HepG2 (cell line): ENCODE results near the gene SPRED2. TPM values are rescaled to one million over a fixed set of nuclear protein-coding genes. Genes with fewer than 3 reads are reported as not detected.

Experiments
- AFF4 ChIP-seq: sonication (generic); formaldehyde crosslinking; IDR thresholded peaks from 2 replicates; pipeline ENCODE4 v1.4.0; 2020; ENCODE audit warnings: missing genetic modification reagents
- DNMT1 ChIP-seq: sonication (generic); formaldehyde crosslinking; IDR thresholded peaks from 2 replicates; pipeline ENCODE4 v1.5.1; 2020; ENCODE audit warnings: mild to moderate bottlenecking, missing genetic modification reagents
- FIP1L1 ChIP-seq: fragments of 200-400 bp; formaldehyde crosslinking; IDR thresholded peaks from 2 replicates; pipeline ENCODE4 v1.6.1; 2018; ENCODE audit warnings: low read depth, mild to moderate bottlenecking, low read length, moderate library complexity, borderline replicate concordance; ENCODE audit not compliant: insufficient read depth
- HNF1B ChIP-seq: sonication (generic); formaldehyde crosslinking; IDR thresholded peaks from 2 replicates; pipeline ENCODE4 v1.5.1; 2020; ENCODE audit warnings: mild to moderate bottlenecking, moderate library complexity, missing genetic modification reagents
- HOMEZ ChIP-seq: IDR thresholded peaks from 2 replicates; pipeline ENCODE4 v1.6.1; 2016; ENCODE audit warnings: low read depth
- JDP2 ChIP-seq: sonication (generic); formaldehyde crosslinking; IDR thresholded peaks from 2 replicates; pipeline ENCODE4 v1.8.1; 2022; ENCODE audit warnings: missing genetic modification reagents, borderline replicate concordance
- KMT2B ChIP-seq: IDR thresholded peaks from 2 replicates; pipeline ENCODE4 v1.6.1; 2016; ENCODE audit warnings: missing genetic modification reagents, missing compliant biosample characterization
- MAFK ChIP-seq, 2 experiments: IDR thresholded peaks in 1 of 2; conservative IDR thresholded peaks in 1 of 2; 2 replicates each; pipeline ENCODE4 v1.6.1; 2011; ENCODE audit warnings: improper control_type of control experiment in 2 of 2, low read length in 2 of 2
- MXD3 ChIP-seq: IDR thresholded peaks from 2 replicates; pipeline ENCODE4 v1.6.1; 2016; ENCODE audit warnings: mild to moderate bottlenecking, missing biosample characterization, missing genetic modification reagents
- NR2F1 ChIP-seq, 2 experiments: fragments of 450-650 bp in 1 of 2; formaldehyde crosslinking in 1 of 2; IDR thresholded peaks; 2 replicates each; pipeline versions ENCODE4 v1.5.0 to v1.6.1; 2016 to 2020; ENCODE audit warnings: mild to moderate bottlenecking in 1 of 2, missing compliant biosample characterization in 1 of 2, missing genetic modification reagents in 1 of 2, moderate library complexity in 1 of 2
- RBM39 ChIP-seq: fragments of 200-400 bp; formaldehyde crosslinking; IDR thresholded peaks from one replicate; pipeline ENCODE4 v1.6.1; 2018; ENCODE audit warnings: antibody characterized with exemption, mild to moderate bottlenecking, low read depth, low read length; ENCODE audit not compliant: poor library complexity, severe bottlenecking
- TEF ChIP-seq: sonication (generic); formaldehyde crosslinking; IDR thresholded peaks from 2 replicates; pipeline ENCODE4 v1.5.0; 2020; ENCODE audit warnings: missing genetic modification reagents
- THAP11 ChIP-seq: IDR thresholded peaks from 2 replicates; pipeline ENCODE4 v1.6.1; 2016; ENCODE audit warnings: missing biosample characterization, missing genetic modification reagents
- ZFP91 ChIP-seq: sonication (generic); formaldehyde crosslinking; IDR thresholded peaks from 2 replicates; pipeline ENCODE4 v1.9.0; 2022; ENCODE audit warnings: missing genetic modification reagents, mild to moderate bottlenecking, borderline replicate concordance
- ZNF180 ChIP-seq: sonication (generic); formaldehyde crosslinking; IDR thresholded peaks from 2 replicates; pipeline ENCODE4 v1.4.0; 2020; ENCODE audit warnings: low read depth, missing genetic modification reagents, borderline replicate concordance
- ZNF737 ChIP-seq: sonication (generic); formaldehyde crosslinking; IDR thresholded peaks from 2 replicates; pipeline ENCODE4 v1.5.0; 2020; ENCODE audit warnings: missing genetic modification reagents, mild to moderate bottlenecking, borderline replicate concordance
- polyA plus RNA-seq, 8 experiments: library from polyadenylated mRNA; depleted of rRNA in 3 of 8; stranded (reverse) in 7 of 8; unstranded in 1 of 8; fragments of >200 nt; fragmentation: Illumina TruSeq in 4 of 8; extraction: Trizol in 4 of 8; gene quantifications; 2 replicates each; pipeline versions ENCODE4 v1.2.1 to v1.2.3, GENCODE V29; 2011 to 2016; ENCODE audit warnings: low read depth in 4 of 8, missing spikeins in 1 of 8, mixed read lengths in 1 of 8; ENCODE audit not compliant: insufficient read depth in 1 of 8
- total RNA-seq, 5 experiments: library from RNA; depleted of rRNA; stranded (reverse); fragments of >200 nt; fragmentation: Illumina TruSeq; extraction: Trizol; gene quantifications; 2 replicates each; pipeline ENCODE4 v1.2.3, GENCODE V29; 2016; ENCODE audit warnings: low read depth in 1 of 5

SPRED2 gene
- total and polyA plus RNA-seq, 2 of the 13 experiments (the other 11 are each of a cell fraction or from before 2014, with no cell fraction given) = 13.0 to 37.0 TPM

GRCh38 chr2:65436169-65436823, 3.9 kb upstream of the SPRED2 start (continued):
- TF ChIP-seq MXD3 (CRISPR knock-in tag) = peak; percentile 48; the same call in 1 of the 2 replicates
- TF ChIP-seq RBM39 = peak; percentile 64
- no peak; the same call in 1 of the 2 replicates for TF ChIP-seq AFF4 (CRISPR knock-in tag)
- TF ChIP-seq FIP1L1 = no peak; the same call in 1 of the 2 replicates
- no peak for TF ChIP-seq DNMT1 (CRISPR knock-in tag)
- no peak; the same call in 1 of the 2 replicates for TF ChIP-seq HNF1B (CRISPR knock-in tag)
- peak; percentile 29; the same call in 1 of the 2 replicates for TF ChIP-seq THAP11 (CRISPR knock-in tag)
- TF ChIP-seq HOMEZ (CRISPR knock-in tag) = no peak
- TF ChIP-seq JDP2 (CRISPR knock-in tag) = no peak; the same call in 1 of the 2 replicates
- peak; percentile 80 for TF ChIP-seq ZFP91
- peak; percentile 86; the same call in 1 of the 2 replicates for TF ChIP-seq ZNF737
- no peak for TF ChIP-seq ZNF180
- peak in 1 of 2 experiments; percentile 74; a peak in 2 of 4 replicates for TF ChIP-seq NR2F1 (CRISPR knock-in tag; IDR thresholded peaks at IDR 0.05)
- TF ChIP-seq MAFK (conservative IDR thresholded peaks at IDR 0.05 in 1 of 2, IDR thresholded peaks at IDR 0.05 in 1 of 2; ENCODE audit: low read length in 2 of 2) = 0 out of 4 replicates have a peak, but pooled peaks of 1 of the 2 experiments have one; percentile 12
- peak; percentile 72; the same call in 1 of the 2 replicates for TF ChIP-seq KMT2B
- TF ChIP-seq TEF (CRISPR knock-in tag) = peak; percentile 91
